ENCODE results near the gene PTPRR.

GRCh38 chr12:70875628-70876027, 44.9 kb downstream of the PTPRR start:
- no peak for TF ChIP-seq CTCF (IDR thresholded peaks at IDR 0.05)
- no peak for TF ChIP-seq POLR2A (IDR thresholded peaks at IDR 0.05)
